ENCODE measurements around the gene USP40. TPM values are rescaled to one million over a fixed set of nuclear protein-coding genes. Genes with fewer than 3 reads are reported as not detected.

Gene USP40
- polyA plus RNA-seq, 1 donor (not counting 4 experiments of a cell fraction or from before 2014, with no cell fraction given), result 37.3 TPM

DNA sequence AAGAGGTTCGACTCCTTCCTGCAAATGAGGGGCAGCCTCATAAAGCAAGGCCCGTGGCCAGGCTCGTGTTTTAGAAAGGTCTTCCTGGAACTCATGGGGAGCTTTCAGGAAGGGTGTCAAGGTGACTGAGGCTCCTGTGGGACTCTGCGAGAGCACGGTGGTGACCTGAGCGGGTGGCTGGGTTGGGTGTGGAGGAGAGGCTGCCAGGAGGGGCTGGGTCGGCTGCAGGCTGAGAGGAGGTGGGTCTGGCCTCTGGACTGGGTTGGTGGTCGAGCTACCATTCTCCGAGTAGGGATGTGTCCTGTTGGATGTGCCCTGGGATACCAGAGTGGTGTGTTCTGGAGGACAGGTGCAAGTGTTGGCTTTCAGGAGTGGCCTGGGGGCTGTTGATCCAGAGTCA lies 125.9 kb downstream of the USP40 start:
- no peak overlapping the region for H3K4me3 ChIP-seq (ENCODE audit: control insufficient read depth in 2 of 3, extremely low read depth in 1 of 3, insufficient read depth in 2 of 3, low read depth in 1 of 3, low read length in 3 of 3)
- H4K20me1 ChIP-seq (ENCODE audit: control insufficient read depth, extremely low read depth, insufficient read depth, low read length), result no peaks in the 10 kb centered on the region
- no peak overlapping the region for H3K9ac ChIP-seq (ENCODE audit: control insufficient read depth, extremely low read depth, insufficient read depth, low read length)
- no peaks in the 10 kb centered on the region for H3K27me3 ChIP-seq (ENCODE audit: control insufficient read depth, extremely low read depth, insufficient read depth, low read length)
- dilution Hi-C loops (cut with MboI; ENCODE audit: extremely low pct_ligation_motif_present, low sequenced_read_pairs), result no loop called here
- H3K4me2 ChIP-seq (ENCODE audit: control insufficient read depth, extremely low read depth, insufficient read depth, low read depth, low read length), result no peak overlapping the region
- H3K79me2 ChIP-seq (ENCODE audit: control insufficient read depth, insufficient read depth, low read length), result no peaks in the 10 kb centered on the region
- H3K36me3 ChIP-seq (ENCODE audit: control insufficient read depth in 2 of 2, extremely low read depth in 1 of 2, insufficient read depth in 2 of 2, low read length in 2 of 2), result peaks cover 2 to 10% of the 10 kb centered on the region in 2 experiments
- H3K9me1 ChIP-seq (ENCODE audit: control insufficient read depth, extremely low read depth, insufficient read depth, low read length), result no peaks in the 10 kb centered on the region
- no peak overlapping the region for H2AFZ ChIP-seq (ENCODE audit: control insufficient read depth, low read length)
- FAIRE-seq (no peak), DNase-seq (ENCODE audit: low read depth, low spot score) (no peak)
- no peaks in the 10 kb centered on the region for H3K4me1 ChIP-seq (ENCODE audit: control insufficient read depth, extremely low read depth, insufficient read depth, low read length)
- TF ChIP-seq, protein P1, sequence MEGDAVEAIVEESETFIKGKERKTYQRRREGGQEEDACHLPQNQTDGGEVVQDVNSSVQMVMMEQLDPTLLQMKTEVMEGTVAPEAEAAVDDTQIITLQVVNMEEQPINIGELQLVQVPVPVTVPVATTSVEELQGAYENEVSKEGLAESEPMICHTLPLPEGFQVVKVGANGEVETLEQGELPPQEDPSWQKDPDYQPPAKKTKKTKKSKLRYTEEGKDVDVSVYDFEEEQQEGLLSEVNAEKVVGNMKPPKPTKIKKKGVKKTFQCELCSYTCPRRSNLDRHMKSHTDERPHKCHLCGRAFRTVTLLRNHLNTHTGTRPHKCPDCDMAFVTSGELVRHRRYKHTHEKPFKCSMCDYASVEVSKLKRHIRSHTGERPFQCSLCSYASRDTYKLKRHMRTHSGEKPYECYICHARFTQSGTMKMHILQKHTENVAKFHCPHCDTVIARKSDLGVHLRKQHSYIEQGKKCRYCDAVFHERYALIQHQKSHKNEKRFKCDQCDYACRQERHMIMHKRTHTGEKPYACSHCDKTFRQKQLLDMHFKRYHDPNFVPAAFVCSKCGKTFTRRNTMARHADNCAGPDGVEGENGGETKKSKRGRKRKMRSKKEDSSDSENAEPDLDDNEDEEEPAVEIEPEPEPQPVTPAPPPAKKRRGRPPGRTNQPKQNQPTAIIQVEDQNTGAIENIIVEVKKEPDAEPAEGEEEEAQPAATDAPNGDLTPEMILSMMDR (optimal IDR thresholded peaks at IDR 0.05 in 1 of 3, IDR thresholded peaks at IDR 0.05 in 1 of 3, conservative IDR thresholded peaks at IDR 0.05 in 1 of 3; ENCODE audit: extremely low read depth in 1 of 3, insufficient read depth in 2 of 3, low read length in 3 of 3), result no peak
- TF ChIP-seq EZH2 (IDR thresholded peaks at IDR 0.05; ENCODE audit: low read length), result no peak
- H3K27ac ChIP-seq (ENCODE audit: control insufficient read depth, insufficient read depth, low read length), result no peak overlapping the region
- no peaks in the 10 kb centered on the region for H3K9me3 ChIP-seq (ENCODE audit: control insufficient read depth, low read depth, low read length)

DNA sequence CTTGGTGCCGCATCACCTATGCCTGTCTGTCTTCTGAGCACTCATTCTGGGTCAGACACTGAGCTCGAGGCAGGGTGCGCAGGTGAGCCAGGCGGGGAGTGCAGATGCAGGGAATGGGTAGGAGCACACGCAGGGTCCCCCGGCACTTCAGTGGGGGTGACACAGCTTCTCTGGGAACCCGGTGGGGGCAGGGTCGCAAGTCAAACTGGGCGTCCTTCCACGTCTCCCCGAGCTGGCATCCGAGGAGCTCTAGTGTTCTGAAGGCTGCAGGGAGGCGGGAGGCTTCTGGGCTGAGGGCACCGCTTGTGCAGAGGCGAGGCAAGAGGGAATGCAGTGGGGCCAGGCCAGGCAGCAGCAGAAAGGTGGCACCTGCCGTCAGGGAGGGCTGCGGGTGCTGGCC lies 126.3 kb downstream of the USP40 start:
- H3K4me1 ChIP-seq (ENCODE audit: control insufficient read depth, extremely low read depth, insufficient read depth, low read length), result no peaks in the 10 kb centered on the region
- H4K20me1 ChIP-seq (ENCODE audit: control insufficient read depth, extremely low read depth, insufficient read depth, low read length), result no peaks in the 10 kb centered on the region
- H3K9me1 ChIP-seq (ENCODE audit: control insufficient read depth, extremely low read depth, insufficient read depth, low read length), result no peaks in the 10 kb centered on the region
- H3K4me3 ChIP-seq (ENCODE audit: control insufficient read depth in 2 of 3, extremely low read depth in 1 of 3, insufficient read depth in 2 of 3, low read depth in 1 of 3, low read length in 3 of 3), result no peak overlapping the region
- H2AFZ ChIP-seq (ENCODE audit: control insufficient read depth, low read length), result no peak overlapping the region
- no peaks in the 10 kb centered on the region for H3K9me3 ChIP-seq (ENCODE audit: control insufficient read depth, low read depth, low read length)
- no peak for FAIRE-seq
- H3K36me3 ChIP-seq (ENCODE audit: control insufficient read depth in 2 of 2, extremely low read depth in 1 of 2, insufficient read depth in 2 of 2, low read length in 2 of 2), result peaks cover 3 to 6% of the 10 kb centered on the region in 2 experiments
- DNase-seq (ENCODE audit: low read depth, low spot score), result no peak
- no peak overlapping the region for H3K4me2 ChIP-seq (ENCODE audit: control insufficient read depth, extremely low read depth, insufficient read depth, low read depth, low read length)
- dilution Hi-C loops (cut with MboI; ENCODE audit: extremely low pct_ligation_motif_present, low sequenced_read_pairs), result no loop called here
- no peaks in the 10 kb centered on the region for H3K79me2 ChIP-seq (ENCODE audit: control insufficient read depth, insufficient read depth, low read length)
- no peak overlapping the region for H3K9ac ChIP-seq (ENCODE audit: control insufficient read depth, extremely low read depth, insufficient read depth, low read length)
- H3K27me3 ChIP-seq (ENCODE audit: control insufficient read depth, extremely low read depth, insufficient read depth, low read length), result no peaks in the 10 kb centered on the region
- no peak overlapping the region for H3K27ac ChIP-seq (ENCODE audit: control insufficient read depth, insufficient read depth, low read length)
- TF ChIP-seq EZH2 (IDR thresholded peaks at IDR 0.05; ENCODE audit: low read length), result no peak
- TF ChIP-seq, protein P1 (optimal IDR thresholded peaks at IDR 0.05 in 1 of 3, IDR thresholded peaks at IDR 0.05 in 1 of 3, conservative IDR thresholded peaks at IDR 0.05 in 1 of 3; ENCODE audit: extremely low read depth in 1 of 3, insufficient read depth in 2 of 3, low read length in 3 of 3), result no peak

Measured in keratinocyte (primary cell).